ENCODE measurements around the gene RUFY4. TPM values are rescaled to one million over a fixed set of nuclear protein-coding genes. Genes with fewer than 3 reads are reported as not detected.

The RUFY4 gene
- total and polyA plus RNA-seq, 9 of the 15 experiments (the other 6 are each of a cell fraction or from before 2014, with no cell fraction given) = not detected

GRCh38 chr2:218020281-218020680, 48.8 kb upstream of the RUFY4 start:
- Histone ChIP-seq H3K79me2 (ENCODE audit: control insufficient read depth, insufficient read depth, low read length) (no peaks in the 10 kb centered on the region), H3K9ac (ENCODE audit: insufficient read depth in 1 of 2, low read depth in 2 of 2, low read length in 2 of 2) (no peak overlapping the region), H3K4me2 (ENCODE audit: insufficient read depth, low read length) (no peak overlapping the region), H3K4me3 (no peak overlapping the region), H3K9me1 (ENCODE audit: control insufficient read depth, insufficient read depth, low read length) (no peaks in the 10 kb centered on the region), H3K27ac (ENCODE audit: extremely low read depth, low read depth, low read length) (no peak overlapping the region), H3K4me1 (replicated peaks in 1 of 2; ENCODE audit: control insufficient read depth in 2 of 2, insufficient read depth in 2 of 2, low read length in 2 of 2) (no peaks in the 10 kb centered on the region), H3K36me3 (ENCODE audit: control insufficient read depth, insufficient read depth, low read length) (no peaks in the 10 kb centered on the region), H2AFZ (ENCODE audit: low read depth, low read length) (no peak overlapping the region), H4K20me1 (replicated peaks; ENCODE audit: control insufficient read depth, insufficient read depth, low read length) (no peaks in the 10 kb centered on the region), H3K27me3 (ENCODE audit: control insufficient read depth in 2 of 2, insufficient read depth in 2 of 2, low read length in 2 of 2) (peaks cover 0 to 7% of the 10 kb centered on the region in 2 experiments; a peak in 1 of 5 replicates), H3K9me3 (replicated peaks; ENCODE audit: control insufficient read depth, insufficient read depth, low read depth, low read length) (no peaks in the 10 kb centered on the region)
- CTCF ChIA-PET (ENCODE audit: low intra/inter-chr PET ratio) = no interaction called here
- BruUV-seq (replicated peaks) = no TSS peak
- WGBS (ENCODE audit: insufficient coverage, low coverage, missing lambda C conversion rate) = 12% methylated on average over 5 of the region's 5 CpGs
- no peak for FAIRE-seq
- no peak for DNase-seq (ENCODE audit: extremely low read depth in 1 of 4, low spot score in 3 of 4)
- POLR2A ChIA-PET = interaction anchor here (0.6 kb wide), 1 partner anchor 163 kb away, joined by 3 read pairs; no protein-coding TSS in a partner anchor
- intact Hi-C loops (cut with micrococcal nuclease) = no loop called here
- no peak for ATAC-seq
- in situ Hi-C loops (cut with MboI) = no loop called here
- TF ChIP-seq, protein P1, sequence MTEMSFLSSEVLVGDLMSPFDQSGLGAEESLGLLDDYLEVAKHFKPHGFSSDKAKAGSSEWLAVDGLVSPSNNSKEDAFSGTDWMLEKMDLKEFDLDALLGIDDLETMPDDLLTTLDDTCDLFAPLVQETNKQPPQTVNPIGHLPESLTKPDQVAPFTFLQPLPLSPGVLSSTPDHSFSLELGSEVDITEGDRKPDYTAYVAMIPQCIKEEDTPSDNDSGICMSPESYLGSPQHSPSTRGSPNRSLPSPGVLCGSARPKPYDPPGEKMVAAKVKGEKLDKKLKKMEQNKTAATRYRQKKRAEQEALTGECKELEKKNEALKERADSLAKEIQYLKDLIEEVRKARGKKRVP (CRISPR knock-in tag; IDR thresholded peaks at IDR 0.05) = no peak
- TF ChIP-seq, protein P2, sequence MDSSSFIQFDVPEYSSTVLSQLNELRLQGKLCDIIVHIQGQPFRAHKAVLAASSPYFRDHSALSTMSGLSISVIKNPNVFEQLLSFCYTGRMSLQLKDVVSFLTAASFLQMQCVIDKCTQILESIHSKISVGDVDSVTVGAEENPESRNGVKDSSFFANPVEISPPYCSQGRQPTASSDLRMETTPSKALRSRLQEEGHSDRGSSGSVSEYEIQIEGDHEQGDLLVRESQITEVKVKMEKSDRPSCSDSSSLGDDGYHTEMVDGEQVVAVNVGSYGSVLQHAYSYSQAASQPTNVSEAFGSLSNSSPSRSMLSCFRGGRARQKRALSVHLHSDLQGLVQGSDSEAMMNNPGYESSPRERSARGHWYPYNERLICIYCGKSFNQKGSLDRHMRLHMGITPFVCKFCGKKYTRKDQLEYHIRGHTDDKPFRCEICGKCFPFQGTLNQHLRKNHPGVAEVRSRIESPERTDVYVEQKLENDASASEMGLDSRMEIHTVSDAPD (CRISPR knock-in tag; IDR thresholded peaks at IDR 0.05) = no peak
- TF ChIP-seq SRSF1 (IDR thresholded peaks at IDR 0.05; ENCODE audit: low read depth, low read length) (no peak), JUN (IDR thresholded peaks at IDR 0.05; ENCODE audit: borderline replicate concordance, low read depth, low read length) (no peak), JUN (CRISPR knock-in tag; IDR thresholded peaks at IDR 0.05; ENCODE audit: borderline replicate concordance) (no peak), TAF9B (IDR thresholded peaks at IDR 0.05; ENCODE audit: partially characterized antibody) (no peak), ZNF311 (CRISPR knock-in tag; IDR thresholded peaks at IDR 0.05) (no peak), CBFA2T3 (IDR thresholded peaks at IDR 0.05) (no peak), ZNF23 (CRISPR knock-in tag; IDR thresholded peaks at IDR 0.05) (no peak), BCL6 (CRISPR knock-in tag; IDR thresholded peaks at IDR 0.05) (no peak), ZBTB17 (CRISPR knock-in tag; IDR thresholded peaks at IDR 0.05) (no peak), POLR2A (conservative IDR thresholded peaks at IDR 0.05) (no peak), SRSF3 (IDR thresholded peaks at IDR 0.05; ENCODE audit: insufficient read depth, low read length) (no peak), NUFIP1 (IDR thresholded peaks at IDR 0.05; ENCODE audit: partially characterized antibody) (no peak), DIDO1 (tag; IDR thresholded peaks at IDR 0.05; ENCODE audit: low read depth) (no peak), ZNF785 (CRISPR knock-in tag; IDR thresholded peaks at IDR 0.05) (no peak), KDM1A (IDR thresholded peaks at IDR 0.05) (no peak)
- TF ChIP-seq, protein P3, sequence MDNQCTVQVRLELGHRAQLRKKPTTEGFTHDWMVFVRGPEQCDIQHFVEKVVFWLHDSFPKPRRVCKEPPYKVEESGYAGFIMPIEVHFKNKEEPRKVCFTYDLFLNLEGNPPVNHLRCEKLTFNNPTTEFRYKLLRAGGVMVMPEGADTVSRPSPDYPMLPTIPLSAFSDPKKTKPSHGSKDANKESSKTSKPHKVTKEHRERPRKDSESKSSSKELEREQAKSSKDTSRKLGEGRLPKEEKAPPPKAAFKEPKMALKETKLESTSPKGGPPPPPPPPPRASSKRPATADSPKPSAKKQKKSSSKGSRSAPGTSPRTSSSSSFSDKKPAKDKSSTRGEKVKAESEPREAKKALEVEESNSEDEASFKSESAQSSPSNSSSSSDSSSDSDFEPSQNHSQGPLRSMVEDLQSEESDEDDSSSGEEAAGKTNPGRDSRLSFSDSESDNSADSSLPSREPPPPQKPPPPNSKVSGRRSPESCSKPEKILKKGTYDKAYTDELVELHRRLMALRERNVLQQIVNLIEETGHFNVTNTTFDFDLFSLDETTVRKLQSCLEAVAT (IDR thresholded peaks at IDR 0.05) = no peak
- TF ChIP-seq, protein P4, sequence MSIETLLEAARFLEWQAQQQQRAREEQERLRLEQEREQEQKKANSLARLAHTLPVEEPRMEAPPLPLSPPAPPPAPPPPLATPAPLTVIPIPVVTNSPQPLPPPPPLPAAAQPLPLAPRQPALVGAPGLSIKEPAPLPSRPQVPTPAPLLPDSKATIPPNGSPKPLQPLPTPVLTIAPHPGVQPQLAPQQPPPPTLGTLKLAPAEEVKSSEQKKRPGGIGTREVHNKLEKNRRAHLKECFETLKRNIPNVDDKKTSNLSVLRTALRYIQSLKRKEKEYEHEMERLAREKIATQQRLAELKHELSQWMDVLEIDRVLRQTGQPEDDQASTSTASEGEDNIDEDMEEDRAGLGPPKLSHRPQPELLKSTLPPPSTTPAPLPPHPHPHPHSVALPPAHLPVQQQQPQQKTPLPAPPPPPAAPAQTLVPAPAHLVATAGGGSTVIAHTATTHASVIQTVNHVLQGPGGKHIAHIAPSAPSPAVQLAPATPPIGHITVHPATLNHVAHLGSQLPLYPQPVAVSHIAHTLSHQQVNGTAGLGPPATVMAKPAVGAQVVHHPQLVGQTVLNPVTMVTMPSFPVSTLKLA (conservative IDR thresholded peaks at IDR 0.05) = no peak
- TF ChIP-seq, protein P5, sequence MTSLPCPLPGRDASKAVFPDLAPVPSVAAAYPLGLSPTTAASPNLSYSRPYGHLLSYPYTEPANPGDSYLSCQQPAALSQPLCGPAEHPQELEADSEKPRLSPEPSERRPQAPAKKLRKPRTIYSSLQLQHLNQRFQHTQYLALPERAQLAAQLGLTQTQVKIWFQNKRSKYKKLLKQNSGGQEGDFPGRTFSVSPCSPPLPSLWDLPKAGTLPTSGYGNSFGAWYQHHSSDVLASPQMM (CRISPR knock-in tag; IDR thresholded peaks at IDR 0.05) = no peak

All from K562 (cell line).